H9 (cell line): Measurements from ENCODE around the gene PRDM1. TPM values are rescaled to one million over a fixed set of nuclear protein-coding genes. Genes with fewer than 3 reads are reported as not detected.

Experiments
- DNase-seq: peaks from one replicate; pipeline ENCODE4 v3.0.0-alpha.2; 2017
- H2AFZ ChIP-seq: one replicate; pipeline ENCODE4 v1.6.1; 2013; ENCODE audit warnings: mild to moderate bottlenecking, low read length, control low read depth, moderate library complexity
- H2AK5ac ChIP-seq: 2 replicates; pipeline ENCODE4 v1.6.1; 2013; ENCODE audit warnings: low read length, control low read depth, mixed read lengths; ENCODE audit not compliant: insufficient read length
- H2BK120ac ChIP-seq: one replicate; pipeline ENCODE4 v1.6.1; 2013; ENCODE audit warnings: low read depth, mild to moderate bottlenecking, low read length, control low read depth, inconsistent platforms; ENCODE audit not compliant: poor library complexity, severe bottlenecking
- H2BK12ac ChIP-seq: 2 replicates; pipeline ENCODE4 v1.6.1; 2013; ENCODE audit warnings: low read length, control low read depth, mixed read lengths, low read depth; ENCODE audit not compliant: insufficient read length
- H2BK15ac ChIP-seq: 2 replicates; pipeline ENCODE4 v1.6.1; 2013; ENCODE audit warnings: low read depth, low read length, control low read depth
- H2BK20ac ChIP-seq: one replicate; pipeline ENCODE4 v1.6.1; 2013; ENCODE audit warnings: low read depth, mild to moderate bottlenecking, low read length, control low read depth, inconsistent platforms; ENCODE audit not compliant: poor library complexity, severe bottlenecking
- H2BK5ac ChIP-seq: 2 replicates; pipeline ENCODE4 v1.6.1; 2013; ENCODE audit warnings: low read length, control low read depth, mixed read lengths; ENCODE audit not compliant: insufficient read length
- H3K14ac ChIP-seq: 2 replicates; pipeline ENCODE4 v1.6.1; 2013; ENCODE audit warnings: low read length, control low read depth; ENCODE audit not compliant: insufficient read depth
- H3K18ac ChIP-seq: 2 replicates; pipeline ENCODE4 v1.6.1; 2013; ENCODE audit warnings: low read depth, mild to moderate bottlenecking, mixed read lengths, low read length, control low read depth; ENCODE audit not compliant: insufficient read length
- H3K23ac ChIP-seq: 2 replicates; pipeline ENCODE4 v1.6.1; 2013; ENCODE audit warnings: low read length, control low read depth, mixed read lengths, low read depth; ENCODE audit not compliant: insufficient read length
- H3K23me2 ChIP-seq: 2 replicates; pipeline ENCODE4 v1.6.1; 2013; ENCODE audit warnings: low read depth, mild to moderate bottlenecking, mixed read lengths, low read length, control low read depth; ENCODE audit not compliant: insufficient read length, poor library complexity, severe bottlenecking
- H3K27ac ChIP-seq: 2 replicates; pipeline ENCODE4 v1.5.1; 2013; ENCODE audit warnings: low read length, control low read depth, mixed read lengths, low read depth; ENCODE audit not compliant: insufficient read length
- H3K27me3 ChIP-seq: 2 replicates; pipeline ENCODE4 v1.6.1; 2013; ENCODE audit warnings: low read length, control low read depth, inconsistent platforms; ENCODE audit not compliant: insufficient read depth
- H3K4ac ChIP-seq: 2 replicates; pipeline ENCODE4 v1.6.1; 2013; ENCODE audit warnings: low read depth, mild to moderate bottlenecking, control low read depth, inconsistent platforms, low read length, moderate library complexity
- H3K4me1 ChIP-seq: 2 replicates; pipeline ENCODE4 v1.6.1; 2013; ENCODE audit warnings: low read length, control low read depth, inconsistent platforms; ENCODE audit not compliant: insufficient read depth
- H3K4me2 ChIP-seq: 2 replicates; pipeline ENCODE4 v1.6.1; 2013; ENCODE audit warnings: low read length, control low read depth, mixed read lengths; ENCODE audit not compliant: insufficient read length, insufficient read depth
- H3K56ac ChIP-seq: 2 replicates; pipeline ENCODE4 v1.6.1; 2013; ENCODE audit warnings: low read depth, mild to moderate bottlenecking, mixed read lengths, low read length, control low read depth; ENCODE audit not compliant: insufficient read length
- H3K79me1 ChIP-seq: 2 replicates; pipeline ENCODE4 v1.6.1; 2013; ENCODE audit warnings: low read depth, mild to moderate bottlenecking, moderate library complexity, low read length, control low read depth, inconsistent platforms; ENCODE audit not compliant: insufficient read depth, poor library complexity, severe bottlenecking
- H3K79me2 ChIP-seq: 2 replicates; pipeline ENCODE4 v1.6.1; 2013; ENCODE audit warnings: low read length, control low read depth, inconsistent platforms; ENCODE audit not compliant: insufficient read depth
- H3K9ac ChIP-seq: 2 replicates; pipeline ENCODE4 v1.6.1; 2013; ENCODE audit warnings: low read length, control low read depth, mixed read lengths; ENCODE audit not compliant: insufficient read length; ENCODE audit errors: extremely low read depth
- H3K9me3 ChIP-seq: one replicate; pipeline ENCODE4 v1.6.1; 2013; ENCODE audit warnings: low read depth, low read length, inconsistent platforms; ENCODE audit not compliant: control insufficient read depth
- H3T11ph ChIP-seq: one replicate; pipeline ENCODE4 v1.6.1; 2013; ENCODE audit warnings: mild to moderate bottlenecking, low read length, control low read depth, inconsistent platforms
- H4K20me1 ChIP-seq: one replicate; pipeline ENCODE4 v1.6.1; 2013; ENCODE audit not compliant: control insufficient read depth, insufficient read length, insufficient read depth
- H4K5ac ChIP-seq: 2 replicates; pipeline ENCODE4 v1.6.1; 2013; ENCODE audit warnings: low read depth, mild to moderate bottlenecking, mixed read lengths, low read length, control low read depth; ENCODE audit not compliant: insufficient read length
- H4K8ac ChIP-seq: replicated peaks from 2 replicates; pipeline ENCODE4 v1.6.1; 2013; ENCODE audit warnings: low read length, control low read depth, mixed read lengths, low read depth; ENCODE audit not compliant: insufficient read length
- H4K91ac ChIP-seq: 2 replicates; pipeline ENCODE4 v1.6.1; 2013; ENCODE audit warnings: low read depth, mild to moderate bottlenecking, moderate library complexity, mixed read lengths, low read length, control low read depth; ENCODE audit not compliant: insufficient read length
- H3K27ac Mint-ChIP-seq, 3 experiments: 2 replicates in 2 of 3; 3 replicates in 1 of 3; pipeline ENCODE4 v1.8.0; 2020 to 2021; ENCODE audit warnings: mixed read lengths in 3 of 3, mild to moderate bottlenecking in 1 of 3, moderate library complexity in 1 of 3
- H3K27me3 Mint-ChIP-seq: 2 replicates; pipeline ENCODE4 v1.8.0; 2021; ENCODE audit warnings: low read depth, mild to moderate bottlenecking, moderate library complexity, mixed read lengths
- H3K36me3 Mint-ChIP-seq, 3 experiments: 2 replicates in 2 of 3; 3 replicates in 1 of 3; pipeline ENCODE4 v1.8.0; 2020 to 2021; ENCODE audit warnings: low read depth in 3 of 3, mixed read lengths in 3 of 3; ENCODE audit not compliant: insufficient read depth in 1 of 3
- H3K4me1 Mint-ChIP-seq, 2 experiments: 2 replicates each; pipeline ENCODE4 v1.8.0; 2020; ENCODE audit warnings: mixed read lengths in 2 of 2
- H3K4me3 Mint-ChIP-seq, 2 experiments: 2 replicates in 1 of 2; 3 replicates in 1 of 2; pipeline ENCODE4 v1.8.0; 2020 to 2021; ENCODE audit warnings: mild to moderate bottlenecking in 2 of 2, mixed read lengths in 2 of 2, moderate library complexity in 1 of 2
- H3K9me3 Mint-ChIP-seq, 2 experiments: 2 replicates in 1 of 2; 3 replicates in 1 of 2; pipeline ENCODE4 v1.8.0; 2020; ENCODE audit warnings: mild to moderate bottlenecking in 2 of 2, mixed read lengths in 2 of 2, moderate library complexity in 1 of 2
- CTCF ChIP-seq: fragments of 200-600 bp; sonication (generic); conservative IDR thresholded peaks from 3 replicates; pipeline ENCODE4 v1.8.0; 2021; ENCODE audit warnings: antibody characterized with exemption, mild to moderate bottlenecking
- WGBS: extraction: QIAGEN DNeasy Blood & Tissue Kit; methylation state at CpG from one replicate; pipeline ENCODE4 v1.1.7; 2013; ENCODE audit warnings: missing lambda C conversion rate, low lambda C conversion rate, mixed read lengths; ENCODE audit not compliant: insufficient read length; ENCODE audit errors: extremely low coverage; 5-methylcytosine and 5-hydroxymethylcytosine counted together
- total RNA-seq: library from RNA; stranded (reverse); gene quantifications from 2 replicates; pipeline ENCODE4 v1.2.1, GENCODE V29; 2021

The PRDM1 gene
- total RNA-seq, 1 experiment from 2014 or later = 2.9 TPM

GRCh38 chr6:106094964-106095335, 8.8 kb downstream of the PRDM1 start:
- DNase-seq = no peak

More at GRCh38 chr6:106094964-106095335, 8.8 kb downstream of the PRDM1 start:
- Mint-ChIP-seq H3K27me3 (peaks cover 3% of the 10 kb centered on the region), H3K4me3 (no peak overlapping the region), H3K27ac (no peak overlapping the region), H3K9me3 (no peaks in the 10 kb centered on the region), H3K4me1 (peaks cover 26 to 34% of the 10 kb centered on the region in 2 experiments), H3K36me3 (no peaks in the 10 kb centered on the region)
- no peaks in the 10 kb centered on the region for H3K9me3 ChIP-seq
- no peak overlapping the region for H2BK5ac ChIP-seq
- no peaks in the 10 kb centered on the region for H3K79me1 ChIP-seq
- H2BK12ac ChIP-seq = no peak overlapping the region
- H3K23me2 ChIP-seq = peaks cover 5% of the 10 kb centered on the region
- no peak overlapping the region for H2AK5ac ChIP-seq
- peaks cover 2% of the 10 kb centered on the region; the same call in 1 of the 2 replicates for H3K27me3 ChIP-seq
- no peak overlapping the region for H3K4ac ChIP-seq
- no peak overlapping the region for H3K9ac ChIP-seq
- no peak overlapping the region for H4K91ac ChIP-seq
- no peak overlapping the region for H2BK120ac ChIP-seq
- H3T11ph ChIP-seq = no peak overlapping the region
- H2AFZ ChIP-seq = no peak overlapping the region
- no peak for TF ChIP-seq CTCF
- H4K8ac ChIP-seq = no peak overlapping the region
- no peak overlapping the region for H3K56ac ChIP-seq
- H3K4me2 ChIP-seq = no peak overlapping the region
- H4K5ac ChIP-seq = no peak overlapping the region
- H2BK15ac ChIP-seq = no peak overlapping the region
- whole genome bisulfite sequencing = no CpG with 5 or more reads among the region's 2 CpGs
- no peak overlapping the region for H2BK20ac ChIP-seq
- H3K14ac ChIP-seq = no peak overlapping the region
- no peak overlapping the region for H3K23ac ChIP-seq
- no peaks in the 10 kb centered on the region for H3K79me2 ChIP-seq
- peaks cover 3% of the 10 kb centered on the region; the same call in 1 of the 2 replicates for H3K4me1 ChIP-seq
- H3K27ac ChIP-seq = no peak overlapping the region
- no peak overlapping the region for H3K18ac ChIP-seq
- H4K20me1 ChIP-seq = no peaks in the 10 kb centered on the region
